Uterus (tissue), 4 donors: Measurements from ENCODE around the gene CDC73. TPM values are rescaled to one million over a fixed set of nuclear protein-coding genes. Genes with fewer than 3 reads are reported as not detected.

Experiments
- DNase-seq, 2 donors: peaks; one replicate each; pipeline ENCODE4 v3.0.0-alpha.2; 2019 to 2020
- H3K27ac ChIP-seq, 2 donors: fragments of 200-600 bp; sonication (generic); 1 replicate in 1 of 2; 2 replicates in 1 of 2; pipeline ENCODE4 v1.5.1; 2016 to 2018
- H3K27me3 ChIP-seq, 2 donors: fragments of 200-600 bp; sonication (generic); one replicate each; pipeline ENCODE4 v1.5.1; 2018 to 2019; ENCODE audit warnings: control low read depth in 1 of 2
- H3K36me3 ChIP-seq, 2 donors: fragments of 200-600 bp; sonication (generic); one replicate each; pipeline ENCODE4 v1.5.1; 2019; ENCODE audit warnings: control low read depth in 1 of 2
- H3K4me1 ChIP-seq, 2 donors: fragments of 200-600 bp; sonication (generic); one replicate each; pipeline ENCODE4 v1.5.1; 2018 to 2019; ENCODE audit warnings: control low read depth in 1 of 2
- H3K4me3 ChIP-seq, 2 donors: fragments of 200-600 bp; sonication (generic); 1 replicate in 1 of 2; 2 replicates in 1 of 2; pipeline ENCODE4 v1.5.1; 2018 to 2019; ENCODE audit warnings: mild to moderate bottlenecking in 1 of 2
- H3K9me3 ChIP-seq, 2 donors: fragments of 200-600 bp; sonication (generic); one replicate each; pipeline ENCODE4 v1.5.1; 2019; ENCODE audit warnings: control low read depth in 1 of 2
- CTCF ChIP-seq, 4 experiments: fragments of 200-600 bp in 2 of 4; fragments of 450-650 bp in 2 of 4; sonication (generic) in 2 of 4; IDR thresholded peaks; one replicate each; pipeline ENCODE4 v1.5.1; 2016 to 2019; ENCODE audit warnings: antibody characterized with exemption in 4 of 4, mild to moderate bottlenecking in 2 of 4, moderate library complexity in 1 of 4
- POLR2A ChIP-seq, 2 donors: fragments of 450-650 bp; IDR thresholded peaks; one replicate each; pipeline ENCODE4 v1.6.1; 2016; ENCODE audit warnings: antibody characterized with exemption in 2 of 2, mild to moderate bottlenecking in 1 of 2, moderate library complexity in 1 of 2
- intact Hi-C: fragments of 100-400 bp; cut with DNase I; formaldehyde crosslinking; loops from one replicate; pipeline ENCODE4 v1.15.1; 2023; ENCODE audit warnings: low total_unique reads
- total RNA-seq, 4 donors: library from RNA; depleted of rRNA in 3 of 4; stranded (reverse); fragments of >200 nt in 3 of 4; gene quantifications; one replicate each; pipeline versions ENCODE4 v1.1.0 to v1.2.4, GENCODE V29; 2014 to 2023
- donor health status: DM: yes; HTN: yes; CAD: no.

Gene CDC73
- total RNA-seq, 4 donors from 2014 or later = 14.6 to 64.7 (median 56.0) TPM

GRCh38 chr1:193176113-193176512 lies 54.3 kb downstream of the CDC73 start:
- Histone ChIP-seq H3K27ac (no peak overlapping the region), H3K4me1 (no peaks in the 10 kb centered on the region), H3K9me3 (no peaks in the 10 kb centered on the region), H3K36me3 (no peaks in the 10 kb centered on the region), H3K27me3 (no peaks in the 10 kb centered on the region), H3K4me3 (no peak overlapping the region)
- TF ChIP-seq POLR2A (IDR thresholded peaks at IDR 0.05) (no peak), CTCF (IDR thresholded peaks at IDR 0.05) (no peak)
- intact Hi-C loops = no loop called here
- no peak for DNase-seq

- H3K4me1 ChIP-seq = no peaks in the 10 kb centered on the region
- no peak for DNase-seq
- no peaks in the 10 kb centered on the region for H3K27me3 ChIP-seq
- H3K27ac ChIP-seq = no peak overlapping the region
- H3K36me3 ChIP-seq = no peaks in the 10 kb centered on the region
- no peak overlapping the region for H3K4me3 ChIP-seq
- no peak for TF ChIP-seq POLR2A (IDR thresholded peaks at IDR 0.05)
- TF ChIP-seq CTCF (IDR thresholded peaks at IDR 0.05) = no peak
- H3K9me3 ChIP-seq = no peaks in the 10 kb centered on the region
- intact Hi-C loops = no loop called here
Measured at GRCh38 chr1:193176788-193177187, 55.0 kb downstream of the CDC73 start.

- H3K27ac ChIP-seq = no peak overlapping the region
Measured at GRCh38 chr1:193179094-193179493, 57.3 kb downstream of the CDC73 start.

GRCh38 chr1:193181536-193181935 lies 59.7 kb downstream of the CDC73 start:
- Histone ChIP-seq H3K27me3 (no peaks in the 10 kb centered on the region), H3K27ac (no peak overlapping the region), H3K9me3 (no peaks in the 10 kb centered on the region), H3K4me1 (peaks cover 0 to 17% of the 10 kb centered on the region in 2 donors), H3K4me3 (no peak overlapping the region), H3K36me3 (no peaks in the 10 kb centered on the region)
- no peak for DNase-seq
- TF ChIP-seq CTCF (IDR thresholded peaks at IDR 0.05) = no peak
- TF ChIP-seq POLR2A (IDR thresholded peaks at IDR 0.05) = no peak
- intact Hi-C loops = no loop called here

More at GRCh38 chr1:193179094-193179493, 57.3 kb downstream of the CDC73 start:
- H3K27me3 ChIP-seq = no peaks in the 10 kb centered on the region
- H3K36me3 ChIP-seq = no peaks in the 10 kb centered on the region
- DNase-seq = no peak
- no peaks in the 10 kb centered on the region for H3K9me3 ChIP-seq
- peaks cover 0 to 5% of the 10 kb centered on the region in 2 donors for H3K4me1 ChIP-seq
- intact Hi-C loops = no loop called here
- no peak overlapping the region for H3K4me3 ChIP-seq
- TF ChIP-seq POLR2A (IDR thresholded peaks at IDR 0.05) (no peak), CTCF (IDR thresholded peaks at IDR 0.05) (no peak)

- TF ChIP-seq POLR2A (IDR thresholded peaks at IDR 0.05) (no peak), CTCF (IDR thresholded peaks at IDR 0.05) (no peak)
- Histone ChIP-seq H3K27me3 (no peaks in the 10 kb centered on the region), H3K36me3 (no peaks in the 10 kb centered on the region), H3K9me3 (no peaks in the 10 kb centered on the region), H3K4me1 (peaks cover 0 to 17% of the 10 kb centered on the region in 2 donors), H3K27ac (no peak overlapping the region), H3K4me3 (no peak overlapping the region)
- no peak for DNase-seq
- intact Hi-C loops = no loop called here
Measured at GRCh38 chr1:193181985-193182384, 60.2 kb downstream of the CDC73 start.
